ENCODE data around the gene SLFN5.

GRCh38 chr17:35217107-35217506 lies 25.8 kb upstream of the SLFN5 start:
- TF ChIP-seq TAF1 (IDR thresholded peaks at IDR 0.05; ENCODE audit: low read depth, low read length), result no peak
- TF ChIP-seq POLR2AphosphoS5 (IDR thresholded peaks at IDR 0.05; ENCODE audit: low read depth, low read length), result no peak
- TF ChIP-seq POLR2A (IDR thresholded peaks at IDR 0.05; ENCODE audit: low read depth, low read length), result no peak
